CD4-positive, alpha-beta T cell treated with Interleukin-6 for 4 hours (primary cell): ENCODE measurements around the gene CDK8.
A peak's percentile ranks its signal among the peaks of the same experiment; 100 is the strongest.
"Not testable (repeated sequence)": the region's sequence is repeated elsewhere in the genome, so short reads cannot be mapped to it uniquely, and the experiment has no call there.

ENCODE experiments used
- DNase-seq: peaks from one replicate; pipeline ENCODE4 v3.0.0-alpha.2; 2020; ENCODE audit warnings: mixed read lengths

CDK8 gene

GRCh38 chr13:26253787-26254582 lies at the start of gene CDK8:
CDK8 (plus strand) TSS chr13:26254129; CDS start chr13:26254642, 513 bp downstream.
- peak; percentile 88 for DNase-seq

- no peak for DNase-seq
These were observed 45.6 kb upstream of the CDK8 start for GRCh38 chr13:26208287-26208686.

- DNase-seq: no peak
These were observed 40.6 kb upstream of the CDK8 start for GRCh38 chr13:26213345-26213744.

GRCh38 chr13:26213982-26214381 lies 39.9 kb upstream of the CDK8 start:
- DNase-seq: no peak

- no peak for DNase-seq
These were observed 37.9 kb upstream of the CDK8 start for GRCh38 chr13:26216042-26216441.

- DNase-seq: no peak
These were observed 34.2 kb upstream of the CDK8 start for GRCh38 chr13:26219726-26220125.

GRCh38 chr13:26220575-26220974 lies 33.4 kb upstream of the CDK8 start:
- no peak for DNase-seq

GRCh38 chr13:26221399-26221720 lies 32.6 kb upstream of the CDK8 start:
- DNase-seq: no peak

- DNase-seq: peak; percentile 87
These were observed 32.0 kb upstream of the CDK8 start, which contains the start of gene RNF6 for GRCh38 chr13:26221721-26222519. RNF6 (minus strand) TSS chr13:26222314; CDS start chr13:26219649, 2,665 bp downstream.

- DNase-seq: no peak
These were observed 31.3 kb upstream of the CDK8 start for GRCh38 chr13:26222520-26223046.

- no peak for DNase-seq
These were observed 27.9 kb upstream of the CDK8 start for GRCh38 chr13:26225896-26226617.

GRCh38 chr13:26227166-26227971 lies 26.6 kb upstream of the CDK8 start:
- DNase-seq: no peak

GRCh38 chr13:26228096-26228495 lies 25.8 kb upstream of the CDK8 start:
- no peak for DNase-seq

- DNase-seq: no peak
These were observed 24.8 kb upstream of the CDK8 start for GRCh38 chr13:26229080-26229615.

GRCh38 chr13:26230703-26231102 lies 23.2 kb upstream of the CDK8 start:
- no peak for DNase-seq

GRCh38 chr13:26236296-26236695 lies 17.6 kb upstream of the CDK8 start:
- no peak for DNase-seq

- no peak for DNase-seq
These were observed 7.8 kb upstream of the CDK8 start for GRCh38 chr13:26246154-26246553.

GRCh38 chr13:26247011-26247410 lies 6.9 kb upstream of the CDK8 start:
- DNase-seq: no peak

GRCh38 chr13:26247608-26248007 lies 6.3 kb upstream of the CDK8 start:
- no peak for DNase-seq

GRCh38 chr13:26249551-26249950 lies 4.4 kb upstream of the CDK8 start:
- no peak for DNase-seq

- DNase-seq: not testable (repeated sequence)
These were observed 1.9 kb upstream of the CDK8 start for GRCh38 chr13:26252006-26252405.

- DNase-seq: no peak
These were observed 605 bp upstream of the CDK8 start for GRCh38 chr13:26253262-26253786.
